GM10266 (cell line): ENCODE measurements around the gene ATP9A.
"Not testable (repeated sequence)": the region's sequence is repeated elsewhere in the genome, so short reads cannot be mapped to it uniquely, and the experiment has no call there.

Experiments used
- DNase-seq: peaks from one replicate; pipeline ENCODE4 v3.0.0; 2012; ENCODE audit errors: extremely low spot score
- TF ChIP-seq, protein P1 (sequence below): IDR thresholded peaks from 2 replicates; pipeline ENCODE4 v1.5.1; 2012; ENCODE audit warnings: mild to moderate bottlenecking, low read depth; ENCODE audit not compliant: control insufficient read depth, insufficient read depth; ENCODE audit errors: missing control alignments

ATP9A gene

DNA sequence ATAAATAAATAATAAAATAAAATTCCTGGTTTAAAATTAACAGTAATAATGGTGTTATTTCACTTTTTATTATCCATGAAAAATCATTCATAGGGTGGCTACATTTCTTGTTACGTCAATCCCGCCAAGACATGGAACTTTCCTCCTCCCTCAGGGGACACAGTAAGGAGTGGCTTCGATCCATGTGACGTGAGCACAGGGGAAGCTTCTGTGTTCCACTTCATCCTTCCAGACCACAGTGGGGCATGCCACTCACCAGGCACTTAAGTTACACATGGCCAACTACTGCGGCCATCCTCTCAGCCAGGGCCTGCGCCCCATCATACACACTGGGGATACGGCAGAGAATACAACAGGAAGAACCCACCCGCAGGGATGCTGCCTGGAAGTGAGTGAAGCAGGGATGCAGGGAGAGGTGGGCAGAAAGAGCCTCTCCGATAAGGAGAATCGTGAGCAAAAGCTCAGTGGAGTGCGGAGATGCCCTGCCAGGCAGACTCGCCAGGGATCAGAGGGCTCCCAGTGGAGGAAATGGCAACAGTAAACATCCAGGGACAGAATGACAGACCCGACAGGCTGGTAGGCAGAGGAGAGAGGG lies 75.3 kb downstream of the ATP9A start:
- TF ChIP-seq, protein P1, sequence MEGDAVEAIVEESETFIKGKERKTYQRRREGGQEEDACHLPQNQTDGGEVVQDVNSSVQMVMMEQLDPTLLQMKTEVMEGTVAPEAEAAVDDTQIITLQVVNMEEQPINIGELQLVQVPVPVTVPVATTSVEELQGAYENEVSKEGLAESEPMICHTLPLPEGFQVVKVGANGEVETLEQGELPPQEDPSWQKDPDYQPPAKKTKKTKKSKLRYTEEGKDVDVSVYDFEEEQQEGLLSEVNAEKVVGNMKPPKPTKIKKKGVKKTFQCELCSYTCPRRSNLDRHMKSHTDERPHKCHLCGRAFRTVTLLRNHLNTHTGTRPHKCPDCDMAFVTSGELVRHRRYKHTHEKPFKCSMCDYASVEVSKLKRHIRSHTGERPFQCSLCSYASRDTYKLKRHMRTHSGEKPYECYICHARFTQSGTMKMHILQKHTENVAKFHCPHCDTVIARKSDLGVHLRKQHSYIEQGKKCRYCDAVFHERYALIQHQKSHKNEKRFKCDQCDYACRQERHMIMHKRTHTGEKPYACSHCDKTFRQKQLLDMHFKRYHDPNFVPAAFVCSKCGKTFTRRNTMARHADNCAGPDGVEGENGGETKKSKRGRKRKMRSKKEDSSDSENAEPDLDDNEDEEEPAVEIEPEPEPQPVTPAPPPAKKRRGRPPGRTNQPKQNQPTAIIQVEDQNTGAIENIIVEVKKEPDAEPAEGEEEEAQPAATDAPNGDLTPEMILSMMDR = no peak
- no peak for DNase-seq

DNA sequence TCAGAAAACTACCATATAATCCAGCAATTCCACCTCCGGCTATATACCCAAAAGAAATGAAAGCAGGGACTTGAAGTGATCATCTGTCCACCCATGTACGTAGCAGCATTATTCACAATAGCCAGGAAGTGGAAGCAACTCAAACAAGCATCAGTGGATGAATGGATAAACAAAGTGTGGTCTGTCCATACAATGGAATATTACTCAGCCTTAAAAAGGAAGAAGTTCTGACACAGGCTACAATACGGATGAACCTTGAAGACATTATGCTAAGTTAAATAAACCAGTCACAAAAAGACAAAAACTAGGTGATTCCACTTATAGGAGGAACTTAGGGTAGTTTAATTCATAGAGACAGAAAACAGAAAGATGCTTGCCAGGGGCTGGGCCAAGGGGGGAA lies 76.5 kb downstream of the ATP9A start:
- TF ChIP-seq, protein P1 = no peak
- DNase-seq = no peak

DNA sequence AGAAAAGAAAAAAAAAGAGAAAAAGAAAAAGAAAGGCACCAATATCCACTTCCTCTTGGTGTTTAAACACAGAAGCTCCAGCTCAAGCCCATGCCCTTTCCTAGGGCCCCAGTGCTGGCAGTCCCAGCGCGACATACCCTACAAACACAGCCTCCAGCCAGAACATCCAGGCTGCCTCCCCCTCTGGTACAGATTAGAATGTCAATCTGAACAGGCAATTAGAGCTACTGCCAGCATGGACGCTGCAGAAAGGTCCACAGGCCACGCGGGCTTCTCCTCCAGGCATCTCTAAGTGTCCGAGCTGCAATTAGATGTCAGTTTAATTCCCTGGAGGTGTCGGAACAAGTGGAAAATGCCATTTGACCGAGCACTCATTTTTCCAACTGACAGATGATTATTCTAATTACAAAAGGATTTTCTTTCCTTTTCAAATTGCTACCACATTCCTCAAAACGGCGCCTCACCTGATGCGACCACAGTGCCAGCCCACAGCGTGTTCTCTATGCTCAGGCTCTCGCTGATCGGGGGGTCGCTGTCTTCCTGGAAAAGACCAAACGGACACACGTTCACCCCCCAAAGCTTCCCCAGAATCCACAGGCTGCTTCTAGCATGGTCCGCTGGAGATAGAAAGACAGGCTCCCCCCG lies 79.5 kb downstream of the ATP9A start:
- TF ChIP-seq, protein P1 = no peak
- DNase-seq = no peak

DNA sequence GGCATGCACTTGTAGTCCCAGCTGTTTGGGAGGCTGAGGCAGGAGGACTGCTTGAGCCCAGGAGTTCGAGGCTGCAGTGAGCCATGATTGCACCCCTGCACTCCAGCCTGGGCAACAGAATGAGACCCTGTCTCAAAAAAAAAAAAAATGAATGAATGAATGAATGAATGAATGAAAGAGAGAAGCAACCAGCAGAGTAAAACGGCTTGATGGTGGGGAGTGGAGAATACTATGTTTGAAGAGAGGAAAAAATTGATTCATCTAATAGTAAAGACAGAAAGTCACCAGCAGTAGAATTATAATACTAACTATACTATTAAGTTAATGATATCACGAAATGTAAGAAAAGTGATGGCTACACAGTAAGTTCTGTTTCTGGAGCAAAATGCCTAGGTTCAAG lies 80.6 kb downstream of the ATP9A start:
- DNase-seq = no peak
- TF ChIP-seq, protein P1 = no peak

DNA sequence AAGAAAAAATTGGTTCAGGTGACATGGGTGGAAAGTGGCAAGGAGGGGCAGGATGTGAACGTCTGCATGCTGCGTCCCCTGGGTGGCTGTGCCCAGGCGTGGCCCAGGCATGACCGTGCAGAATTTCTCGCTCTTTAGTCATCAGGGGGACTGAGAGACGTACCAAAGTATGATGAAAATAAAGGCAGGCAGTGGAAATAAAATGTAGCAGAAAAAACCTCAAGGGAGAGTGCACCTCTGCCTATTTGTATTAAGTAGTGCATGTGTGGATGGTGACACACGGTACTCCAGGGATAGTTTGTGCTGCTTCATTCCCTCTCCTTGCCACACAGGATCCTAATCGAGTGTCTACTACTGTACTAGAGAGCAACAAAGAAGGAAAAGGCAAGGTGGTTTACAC lies 81.1 kb downstream of the ATP9A start:
- no peak for DNase-seq
- TF ChIP-seq, protein P1 = no peak

DNA sequence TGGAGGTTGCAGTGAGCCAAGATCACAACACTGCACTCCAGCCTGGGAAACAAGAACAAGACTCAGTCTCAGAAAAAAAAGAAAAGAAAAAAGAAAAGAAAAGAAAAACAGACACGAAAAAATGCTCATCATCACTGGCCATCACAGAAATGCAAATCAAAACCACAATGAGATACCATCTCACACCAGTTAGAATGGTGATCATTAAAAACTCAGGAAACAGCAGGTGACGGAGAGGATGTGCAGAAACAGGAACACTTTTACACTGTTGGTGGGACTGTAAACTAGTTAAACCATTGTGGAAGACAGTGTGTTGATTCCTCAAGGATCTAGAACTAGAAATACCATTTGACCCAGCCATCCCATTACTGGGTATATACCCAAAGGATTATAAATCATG lies 82.7 kb downstream of the ATP9A start:
- DNase-seq = not testable (repeated sequence)

DNA sequence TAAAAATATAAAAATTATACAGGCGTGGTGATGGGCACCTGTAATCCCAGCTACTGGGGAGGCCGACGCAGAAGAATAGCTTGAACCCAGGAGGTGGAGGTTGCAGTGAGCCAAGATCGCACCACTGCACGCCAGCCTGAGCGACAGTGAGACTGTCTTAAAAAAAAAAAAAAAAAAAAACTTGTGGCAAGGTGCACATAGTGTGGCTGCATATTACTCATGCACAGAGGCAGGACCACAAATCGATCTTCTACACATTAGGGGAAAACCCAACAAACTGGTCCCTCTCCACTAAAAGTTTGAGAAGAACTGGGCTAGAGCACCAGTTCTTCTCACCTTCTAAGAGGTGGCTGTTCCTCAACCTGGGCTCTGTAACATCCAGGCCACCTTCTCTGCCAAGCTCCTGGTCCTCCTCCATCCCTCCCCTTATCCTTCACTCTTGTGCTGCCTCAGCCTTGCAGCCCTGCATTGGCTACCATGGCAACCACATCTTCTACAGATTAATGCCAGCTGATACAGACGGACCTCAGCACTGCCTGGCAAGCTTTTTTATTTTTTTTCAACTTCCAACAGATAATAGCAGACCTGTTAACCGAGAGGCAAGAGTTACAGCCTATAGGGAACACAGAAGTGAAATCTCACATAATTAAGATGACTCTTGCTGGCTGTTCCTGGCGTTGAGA lies 88.0 kb downstream of the ATP9A start:
- DNase-seq = no peak
- TF ChIP-seq, protein P1 = no peak
